HG02571 (cell line): ENCODE results near the gene CPNE4.

ENCODE experiments used
- ATAC-seq: cut with Tn5 transposase; IDR thresholded peaks from one replicate; pipeline ENCODE4 v1.9.1; 2021; ENCODE audit warnings: mild to moderate bottlenecking, moderate library complexity; ENCODE audit not compliant: unreplicated experiment

The CPNE4 gene

GRCh38 chr3:131547585-131547984, 487.2 kb downstream of the CPNE4 start:
- no peak for ATAC-seq

- ATAC-seq, result no peak
Measured at GRCh38 chr3:131546441-131546840, 488.4 kb downstream of the CPNE4 start.

- no peak for ATAC-seq
Measured at GRCh38 chr3:131544557-131544956, 490.3 kb downstream of the CPNE4 start.

GRCh38 chr3:131543714-131544113, 491.1 kb downstream of the CPNE4 start:
- ATAC-seq, result no peak

- ATAC-seq, result no peak
Measured at GRCh38 chr3:131541288-131541687, 493.5 kb downstream of the CPNE4 start.

GRCh38 chr3:131540821-131541220, 494.0 kb downstream of the CPNE4 start:
- no peak for ATAC-seq

- no peak for ATAC-seq
Measured at GRCh38 chr3:131540143-131540542, 494.7 kb downstream of the CPNE4 start.

- ATAC-seq, result no peak
Measured at GRCh38 chr3:131538968-131539367, 495.8 kb downstream of the CPNE4 start.

GRCh38 chr3:131537531-131537930, 497.3 kb downstream of the CPNE4 start:
- ATAC-seq, result no peak

- no peak for ATAC-seq
Measured at GRCh38 chr3:131535596-131535995, 499.2 kb downstream of the CPNE4 start.

- no peak for ATAC-seq
Measured at GRCh38 chr3:131535131-131535530, 499.7 kb downstream of the CPNE4 start.

GRCh38 chr3:131532645-131533044, 502.2 kb downstream of the CPNE4 start:
- ATAC-seq, result no peak

GRCh38 chr3:131530843-131531242, 504.0 kb downstream of the CPNE4 start:
- no peak for ATAC-seq

GRCh38 chr3:131530388-131530787, 504.4 kb downstream of the CPNE4 start:
- ATAC-seq, result no peak

- no peak for ATAC-seq
Measured at GRCh38 chr3:131526801-131527347, 507.9 kb downstream of the CPNE4 start.

- no peak for ATAC-seq
Measured at GRCh38 chr3:131518680-131519079, 516.1 kb downstream of the CPNE4 start.

- ATAC-seq, result no peak
Measured at GRCh38 chr3:131505421-131505820, 529.4 kb downstream of the CPNE4 start.

GRCh38 chr3:131503320-131503635, 531.5 kb downstream of the CPNE4 start:
- no peak for ATAC-seq

- peak; percentile 95 for ATAC-seq
Measured at GRCh38 chr3:131502530-131503319, 532.1 kb downstream of the CPNE4 start, which contains the start of gene MRPL3. Gene MRPL3 (minus strand): TSS chr3:131502971. CDS start chr3:131502821, 150 bp downstream.

GRCh38 chr3:131501949-131502348, 532.9 kb downstream of the CPNE4 start:
- ATAC-seq, result no peak

- no peak for ATAC-seq
Measured at GRCh38 chr3:131494706-131495105, 540.1 kb downstream of the CPNE4 start.

GRCh38 chr3:131491775-131492174, 543.0 kb downstream of the CPNE4 start:
- no peak for ATAC-seq

GRCh38 chr3:131491084-131491483, 543.7 kb downstream of the CPNE4 start:
- ATAC-seq, result no peak
